ENCODE data around the gene PRCP.

The PRCP gene

DNA sequence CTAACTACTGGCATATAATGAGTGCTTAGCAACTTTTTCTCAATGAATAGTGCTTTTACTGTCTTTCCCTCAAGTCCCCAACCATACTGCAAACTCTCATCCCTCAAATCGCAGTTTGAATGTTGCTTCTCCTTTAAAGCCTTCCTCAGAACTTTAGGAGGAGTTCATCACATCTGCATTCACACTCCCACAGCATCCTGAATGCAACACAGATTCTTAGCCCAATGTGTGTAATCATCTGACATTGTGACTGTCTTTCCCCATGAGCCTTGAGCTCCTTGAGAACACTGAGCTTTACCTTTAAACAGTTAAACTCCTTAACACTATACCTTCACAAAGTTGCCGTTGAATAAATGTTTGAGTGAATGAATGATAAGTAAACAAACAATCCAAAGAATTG, 84.8 kb downstream of the PRCP start:
- Histone ChIP-seq H4K91ac (ENCODE audit: low read depth, low read length) (no peak overlapping the region), H4K8ac (ENCODE audit: low read depth, low read length) (no peak overlapping the region), H3K14ac (ENCODE audit: low read length) (no peak overlapping the region), H3K23ac (ENCODE audit: low read length) (no peak overlapping the region), H3K36me3 (ENCODE audit: control insufficient read depth in 1 of 2, insufficient read depth in 2 of 2, low read length in 2 of 2) (no peaks in the 10 kb centered on the region), H2BK120ac (ENCODE audit: insufficient read depth, low read length, poor library complexity) (no peak overlapping the region), H2AFZ (ENCODE audit: insufficient read depth, low read length, poor library complexity) (no peak overlapping the region), H3K9ac (ENCODE audit: low read length) (no peak overlapping the region), H2AK5ac (ENCODE audit: low read length) (no peak overlapping the region), H3K9me3 (ENCODE audit: insufficient read depth, low read depth, low read length) (no peaks in the 10 kb centered on the region), H3K4me1 (ENCODE audit: control insufficient read depth in 1 of 2, insufficient read depth in 2 of 2, low read length in 2 of 2) (no peaks in the 10 kb centered on the region), H3K79me1 (ENCODE audit: low read length) (no peaks in the 10 kb centered on the region), H3K27ac (ENCODE audit: low read depth, low read length) (no peak overlapping the region), H3K4ac (ENCODE audit: low read depth, low read length) (no peak overlapping the region), H3K18ac (ENCODE audit: low read length) (no peak overlapping the region), H2BK5ac (ENCODE audit: low read depth, low read length, poor library complexity) (no peak overlapping the region), H3K4me3 (ENCODE audit: low read depth, low read length) (no peak overlapping the region), H2BK12ac (ENCODE audit: low read length) (no peak overlapping the region), H3K27me3 (ENCODE audit: insufficient read depth, low read length) (no peaks in the 10 kb centered on the region), H4K12ac (ENCODE audit: low read depth, low read length) (no peak overlapping the region), H3K4me2 (ENCODE audit: low read length) (no peak overlapping the region), H3K79me2 (ENCODE audit: control insufficient read depth, insufficient read depth, low read length, poor library complexity) (no peaks in the 10 kb centered on the region)
- no CpG with 5 or more reads among the region's 2 CpGs for WGBS (ENCODE audit: extremely low coverage, insufficient coverage, insufficient read length)
- no peak for DNase-seq

DNA sequence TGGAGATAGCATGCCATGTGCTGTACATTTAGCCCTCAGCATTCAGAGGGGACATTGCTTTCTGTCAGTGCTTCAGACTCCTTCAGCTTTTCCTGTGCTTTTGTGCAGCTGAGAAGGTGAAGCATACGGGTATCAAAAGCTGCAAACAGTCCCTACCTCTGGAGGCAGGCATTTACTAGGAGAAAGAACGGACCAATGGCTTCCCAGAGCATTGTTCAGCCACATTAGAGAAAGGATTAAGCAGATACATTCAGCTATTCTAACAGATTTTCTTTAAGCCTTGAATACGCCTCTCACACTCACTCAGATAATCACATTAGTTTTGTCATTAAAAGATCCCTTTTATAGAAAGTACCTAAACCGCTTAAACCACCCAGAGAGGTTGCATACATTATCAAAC, 85.9 kb downstream of the PRCP start:
- Histone ChIP-seq H4K12ac (ENCODE audit: low read depth, low read length) (no peak overlapping the region), H3K79me2 (ENCODE audit: control insufficient read depth, insufficient read depth, low read length, poor library complexity) (no peaks in the 10 kb centered on the region), H3K14ac (ENCODE audit: low read length) (no peak overlapping the region), H3K36me3 (ENCODE audit: control insufficient read depth in 1 of 2, insufficient read depth in 2 of 2, low read length in 2 of 2) (no peaks in the 10 kb centered on the region), H4K91ac (ENCODE audit: low read depth, low read length) (no peak overlapping the region), H3K23ac (ENCODE audit: low read length) (no peak overlapping the region), H3K9ac (ENCODE audit: low read length) (no peak overlapping the region), H4K8ac (ENCODE audit: low read depth, low read length) (no peak overlapping the region), H2AFZ (ENCODE audit: insufficient read depth, low read length, poor library complexity) (no peak overlapping the region), H3K4me3 (ENCODE audit: low read depth, low read length) (no peak overlapping the region), H3K79me1 (ENCODE audit: low read length) (no peaks in the 10 kb centered on the region), H2BK12ac (ENCODE audit: low read length) (no peak overlapping the region), H3K4ac (ENCODE audit: low read depth, low read length) (no peak overlapping the region), H2BK5ac (ENCODE audit: low read depth, low read length, poor library complexity) (no peak overlapping the region), H2BK120ac (ENCODE audit: insufficient read depth, low read length, poor library complexity) (no peak overlapping the region), H3K18ac (ENCODE audit: low read length) (no peak overlapping the region), H3K4me2 (ENCODE audit: low read length) (no peak overlapping the region), H3K27me3 (ENCODE audit: insufficient read depth, low read length) (no peaks in the 10 kb centered on the region), H2AK5ac (ENCODE audit: low read length) (no peak overlapping the region), H3K9me3 (ENCODE audit: insufficient read depth, low read depth, low read length) (no peaks in the 10 kb centered on the region), H3K4me1 (ENCODE audit: control insufficient read depth in 1 of 2, insufficient read depth in 2 of 2, low read length in 2 of 2) (no peaks in the 10 kb centered on the region), H3K27ac (ENCODE audit: low read depth, low read length) (no peak overlapping the region)
- WGBS (ENCODE audit: extremely low coverage, insufficient coverage, insufficient read length): no CpG with 5 or more reads among the region's 4 CpGs
- DNase-seq: no peak

DNA sequence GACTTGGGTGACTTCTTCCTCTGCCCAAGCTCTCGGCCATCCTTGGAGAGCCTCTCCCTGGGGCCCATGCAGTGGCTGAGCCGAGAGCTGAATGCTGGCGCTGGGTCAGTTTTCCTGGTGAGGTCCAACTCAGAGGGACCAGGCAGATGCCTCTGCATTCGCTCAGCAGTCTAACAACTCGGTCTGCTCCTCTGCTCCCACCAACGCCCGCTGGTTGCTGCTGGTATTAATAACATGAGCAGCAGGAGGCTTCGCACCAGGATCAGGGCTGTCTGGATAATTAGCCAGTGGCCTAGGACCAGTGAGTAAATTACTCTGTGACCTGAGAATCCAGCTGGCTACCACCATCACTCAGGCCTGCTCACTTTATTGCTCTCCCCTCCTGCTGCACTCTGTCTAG, 88.9 kb downstream of the PRCP start:
- H4K12ac ChIP-seq (ENCODE audit: low read depth, low read length): no peak overlapping the region
- H4K91ac ChIP-seq (ENCODE audit: low read depth, low read length): no peak overlapping the region
- H3K79me2 ChIP-seq (ENCODE audit: control insufficient read depth, insufficient read depth, low read length, poor library complexity): no peaks in the 10 kb centered on the region
- no CpG with 5 or more reads among the region's 8 CpGs for whole genome bisulfite sequencing (ENCODE audit: extremely low coverage, insufficient coverage, insufficient read length)
- no peak overlapping the region for H3K4ac ChIP-seq (ENCODE audit: low read depth, low read length)
- H3K18ac ChIP-seq (ENCODE audit: low read length): no peak overlapping the region
- H2BK120ac ChIP-seq (ENCODE audit: insufficient read depth, low read length, poor library complexity): no peak overlapping the region
- H3K79me1 ChIP-seq (ENCODE audit: low read length): no peaks in the 10 kb centered on the region
- DNase-seq: peak; percentile 77 to 83
- no peak overlapping the region for H3K14ac ChIP-seq (ENCODE audit: low read length)
- H2BK5ac ChIP-seq (ENCODE audit: low read depth, low read length, poor library complexity): no peak overlapping the region
- H3K27me3 ChIP-seq (ENCODE audit: insufficient read depth, low read length): no peaks in the 10 kb centered on the region
- H2AK5ac ChIP-seq (ENCODE audit: low read length): no peak overlapping the region
- H3K4me2 ChIP-seq (ENCODE audit: low read length): no peak overlapping the region
- H3K36me3 ChIP-seq (ENCODE audit: control insufficient read depth in 1 of 2, insufficient read depth in 2 of 2, low read length in 2 of 2): no peaks in the 10 kb centered on the region
- H3K9me3 ChIP-seq (ENCODE audit: insufficient read depth, low read depth, low read length): no peaks in the 10 kb centered on the region
- H3K4me1 ChIP-seq (ENCODE audit: control insufficient read depth in 1 of 2, insufficient read depth in 2 of 2, low read length in 2 of 2): no peaks in the 10 kb centered on the region
- no peak overlapping the region for H2BK12ac ChIP-seq (ENCODE audit: low read length)
- no peak overlapping the region for H3K4me3 ChIP-seq (ENCODE audit: low read depth, low read length)
- no peak overlapping the region for H2AFZ ChIP-seq (ENCODE audit: insufficient read depth, low read length, poor library complexity)
- no peak overlapping the region for H3K9ac ChIP-seq (ENCODE audit: low read length)
- no peak overlapping the region for H4K8ac ChIP-seq (ENCODE audit: low read depth, low read length)
- H3K27ac ChIP-seq (ENCODE audit: low read depth, low read length): no peak overlapping the region
- H3K23ac ChIP-seq (ENCODE audit: low read length): no peak overlapping the region

DNA sequence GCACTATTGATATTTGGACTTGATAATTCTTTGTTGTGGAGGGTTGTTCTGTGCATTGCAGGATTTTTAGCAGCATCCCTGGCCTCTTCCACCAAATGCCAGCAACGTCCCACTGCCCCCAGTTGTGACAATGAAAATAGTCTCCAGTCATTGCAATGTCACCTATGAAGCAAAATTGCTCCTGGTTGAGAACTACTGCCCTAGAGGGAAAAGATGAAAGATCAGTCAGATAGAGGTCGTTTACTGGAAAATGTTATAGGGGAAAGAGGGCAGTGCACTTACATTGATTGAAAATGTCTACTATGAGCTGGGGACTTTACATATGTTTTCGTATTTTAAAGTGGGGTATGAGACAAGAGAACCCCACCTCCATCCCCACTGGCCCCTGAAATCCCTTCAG, 89.5 kb downstream of the PRCP start:
- H3K79me2 ChIP-seq (ENCODE audit: control insufficient read depth, insufficient read depth, low read length, poor library complexity): no peaks in the 10 kb centered on the region
- H3K36me3 ChIP-seq (ENCODE audit: control insufficient read depth in 1 of 2, insufficient read depth in 2 of 2, low read length in 2 of 2): no peaks in the 10 kb centered on the region
- no peaks in the 10 kb centered on the region for H3K27me3 ChIP-seq (ENCODE audit: insufficient read depth, low read length)
- WGBS (ENCODE audit: extremely low coverage, insufficient coverage, insufficient read length): no CpG with 5 or more reads among the region's 3 CpGs
- H3K14ac ChIP-seq (ENCODE audit: low read length): no peak overlapping the region
- H2AFZ ChIP-seq (ENCODE audit: insufficient read depth, low read length, poor library complexity): no peak overlapping the region
- no peak overlapping the region for H4K12ac ChIP-seq (ENCODE audit: low read depth, low read length)
- H3K79me1 ChIP-seq (ENCODE audit: low read length): no peaks in the 10 kb centered on the region
- no peak overlapping the region for H4K8ac ChIP-seq (ENCODE audit: low read depth, low read length)
- no peaks in the 10 kb centered on the region for H3K9me3 ChIP-seq (ENCODE audit: insufficient read depth, low read depth, low read length)
- H2BK120ac ChIP-seq (ENCODE audit: insufficient read depth, low read length, poor library complexity): no peak overlapping the region
- no peaks in the 10 kb centered on the region for H3K4me1 ChIP-seq (ENCODE audit: control insufficient read depth in 1 of 2, insufficient read depth in 2 of 2, low read length in 2 of 2)
- no peak overlapping the region for H3K4me3 ChIP-seq (ENCODE audit: low read depth, low read length)
- H4K91ac ChIP-seq (ENCODE audit: low read depth, low read length): no peak overlapping the region
- no peak overlapping the region for H3K9ac ChIP-seq (ENCODE audit: low read length)
- no peak overlapping the region for H3K4ac ChIP-seq (ENCODE audit: low read depth, low read length)
- H3K23ac ChIP-seq (ENCODE audit: low read length): no peak overlapping the region
- H2BK5ac ChIP-seq (ENCODE audit: low read depth, low read length, poor library complexity): no peak overlapping the region
- H2BK12ac ChIP-seq (ENCODE audit: low read length): no peak overlapping the region
- H3K4me2 ChIP-seq (ENCODE audit: low read length): no peak overlapping the region
- peak; percentile 33 to 71 for DNase-seq
- H3K27ac ChIP-seq (ENCODE audit: low read depth, low read length): no peak overlapping the region
- H2AK5ac ChIP-seq (ENCODE audit: low read length): no peak overlapping the region
- H3K18ac ChIP-seq (ENCODE audit: low read length): no peak overlapping the region

Measured in trophoblast cell (in vitro differentiated cells and primary cell).